ENCODE measurements around the gene ZNF366. TPM values are rescaled to one million over a fixed set of nuclear protein-coding genes. Genes with fewer than 3 reads are reported as not detected.

The ZNF366 gene
- polyA plus RNA-seq, 3 donors, result 0.05 to 1.2 (median 0.76) TPM

DNA sequence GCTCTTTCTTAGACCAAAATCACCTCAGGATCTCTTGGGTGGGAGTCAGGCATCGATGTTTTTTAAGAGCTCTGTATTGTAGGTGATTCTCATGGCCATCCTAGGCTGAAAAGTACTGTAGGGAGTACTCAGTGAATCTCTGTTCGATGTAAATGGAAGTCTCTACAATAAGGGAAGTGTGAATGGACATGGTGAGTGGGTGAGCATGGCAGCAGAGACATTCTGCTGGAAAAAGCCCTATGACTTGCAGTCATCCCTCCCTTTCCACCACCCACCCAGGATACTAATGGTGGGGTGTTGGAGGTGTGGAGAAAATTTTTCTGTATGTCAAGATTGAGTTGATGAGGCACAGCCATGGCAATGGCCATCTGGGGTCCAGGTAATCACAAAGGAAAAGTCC lies 30.9 kb downstream of the ZNF366 start:
- H3K9ac ChIP-seq (ENCODE audit: insufficient read depth, low read length, poor library complexity, severe bottlenecking), result no peak overlapping the region
- H3K9me3 ChIP-seq (replicated peaks in 1 of 2; ENCODE audit: control insufficient read depth in 1 of 2, insufficient read depth in 1 of 2, low read length in 2 of 2), result peaks cover 0 to 5% of the 10 kb centered on the region in 2 donors
- Mint-ChIP-seq H3K4me3 (no peak overlapping the region), H3K27ac (no peak overlapping the region), H3K4me1 (peaks cover 41% of the 10 kb centered on the region), H3K27me3 (ENCODE audit: low read depth in 3 of 3) (no peaks in the 10 kb centered on the region), H3K9me3 (peaks cover 0 to 12% (median 6%) of the 10 kb centered on the region in 7 donors), H3K36me3 (peaks cover 1 to 11% of the 10 kb centered on the region in 2 donors)
- H3K27me3 ChIP-seq (ENCODE audit: control insufficient read depth in 2 of 2, insufficient read depth in 2 of 2, low read length in 2 of 2), result no peaks in the 10 kb centered on the region
- H3K4me1 ChIP-seq (ENCODE audit: control insufficient read depth in 1 of 2, insufficient read depth in 2 of 2, low read length in 2 of 2), result peaks cover 33% of the 10 kb centered on the region in 2 donors
- WGBS (ENCODE audit: insufficient coverage), result 100% methylated on average over 1 of the region's 2 CpGs
- TF ChIP-seq, protein P1, sequence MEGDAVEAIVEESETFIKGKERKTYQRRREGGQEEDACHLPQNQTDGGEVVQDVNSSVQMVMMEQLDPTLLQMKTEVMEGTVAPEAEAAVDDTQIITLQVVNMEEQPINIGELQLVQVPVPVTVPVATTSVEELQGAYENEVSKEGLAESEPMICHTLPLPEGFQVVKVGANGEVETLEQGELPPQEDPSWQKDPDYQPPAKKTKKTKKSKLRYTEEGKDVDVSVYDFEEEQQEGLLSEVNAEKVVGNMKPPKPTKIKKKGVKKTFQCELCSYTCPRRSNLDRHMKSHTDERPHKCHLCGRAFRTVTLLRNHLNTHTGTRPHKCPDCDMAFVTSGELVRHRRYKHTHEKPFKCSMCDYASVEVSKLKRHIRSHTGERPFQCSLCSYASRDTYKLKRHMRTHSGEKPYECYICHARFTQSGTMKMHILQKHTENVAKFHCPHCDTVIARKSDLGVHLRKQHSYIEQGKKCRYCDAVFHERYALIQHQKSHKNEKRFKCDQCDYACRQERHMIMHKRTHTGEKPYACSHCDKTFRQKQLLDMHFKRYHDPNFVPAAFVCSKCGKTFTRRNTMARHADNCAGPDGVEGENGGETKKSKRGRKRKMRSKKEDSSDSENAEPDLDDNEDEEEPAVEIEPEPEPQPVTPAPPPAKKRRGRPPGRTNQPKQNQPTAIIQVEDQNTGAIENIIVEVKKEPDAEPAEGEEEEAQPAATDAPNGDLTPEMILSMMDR (IDR thresholded peaks at IDR 0.05), result no peak
- intact Hi-C loops (cut with micrococcal nuclease), result no loop called here
- H4K20me1 ChIP-seq (ENCODE audit: insufficient read depth, low read length), result no peaks in the 10 kb centered on the region
- no peak overlapping the region for H3K4me3 ChIP-seq (replicated peaks in 1 of 3; ENCODE audit: low read depth in 2 of 3, low read length in 3 of 3)
- no peak overlapping the region for H3K27ac ChIP-seq (ENCODE audit: low read depth in 1 of 2, low read length in 2 of 2)
- no peak overlapping the region for H2AFZ ChIP-seq (ENCODE audit: insufficient read depth, low read depth, low read length, poor library complexity, severe bottlenecking)
- no peaks in the 10 kb centered on the region for H3K79me2 ChIP-seq (ENCODE audit: insufficient read depth, low read length)
- no peaks in the 10 kb centered on the region for H3K36me3 ChIP-seq (replicated peaks in 1 of 2; ENCODE audit: control insufficient read depth in 1 of 2, insufficient read depth in 2 of 2, low read length in 2 of 2)
- no peak overlapping the region for H3K4me2 ChIP-seq (replicated peaks; ENCODE audit: extremely low read depth, low read length, poor library complexity, severe bottlenecking)
- no peak for DNase-seq

DNA sequence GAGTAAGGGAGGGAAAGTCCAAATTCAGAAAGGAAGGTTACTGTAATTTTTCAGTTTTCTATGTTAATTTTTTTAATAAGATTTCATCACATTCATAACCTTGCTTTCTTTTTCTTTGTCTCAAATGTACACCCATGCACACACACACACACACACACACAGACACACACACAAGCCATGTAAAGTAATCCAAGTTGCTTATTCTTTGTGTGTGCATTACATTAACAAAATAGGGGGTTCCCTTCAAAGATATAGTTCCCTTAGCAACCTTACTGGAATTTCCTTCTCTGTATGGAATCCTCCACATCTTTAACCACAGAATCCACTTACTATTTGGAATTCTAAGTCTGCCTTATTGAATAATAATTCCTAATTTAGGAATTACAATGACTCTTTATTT lies 32.7 kb downstream of the ZNF366 start:
- intact Hi-C loops (cut with micrococcal nuclease), result no loop called here
- H3K27ac Mint-ChIP-seq, result no peak overlapping the region
- H3K27ac ChIP-seq (ENCODE audit: low read depth in 1 of 2, low read length in 2 of 2), result no peak overlapping the region

More for the DNA sequence above, 32.7 kb downstream of the ZNF366 start:
- H3K79me2 ChIP-seq (ENCODE audit: insufficient read depth, low read length), result no peaks in the 10 kb centered on the region
- H3K4me1 ChIP-seq (ENCODE audit: control insufficient read depth in 1 of 2, insufficient read depth in 2 of 2, low read length in 2 of 2), result peaks cover 38 to 50% of the 10 kb centered on the region in 2 donors
- Mint-ChIP-seq H3K27me3 (ENCODE audit: low read depth in 3 of 3) (no peaks in the 10 kb centered on the region), H3K4me1 (peaks cover 40% of the 10 kb centered on the region), H3K36me3 (peaks cover 1 to 16% of the 10 kb centered on the region in 2 donors), H3K9me3 (peaks cover 0 to 12% (median 6%) of the 10 kb centered on the region in 7 donors), H3K4me3 (no peak overlapping the region)
- no peaks in the 10 kb centered on the region for H3K36me3 ChIP-seq (replicated peaks in 1 of 2; ENCODE audit: control insufficient read depth in 1 of 2, insufficient read depth in 2 of 2, low read length in 2 of 2)
- TF ChIP-seq, protein P1 (IDR thresholded peaks at IDR 0.05), result no peak
- DNase-seq, result no peak
- H3K4me3 ChIP-seq (replicated peaks in 1 of 3; ENCODE audit: low read depth in 2 of 3, low read length in 3 of 3), result no peak overlapping the region
- peaks cover 0 to 5% of the 10 kb centered on the region in 2 donors for H3K9me3 ChIP-seq (replicated peaks in 1 of 2; ENCODE audit: control insufficient read depth in 1 of 2, insufficient read depth in 1 of 2, low read length in 2 of 2)
- no peaks in the 10 kb centered on the region for H4K20me1 ChIP-seq (ENCODE audit: insufficient read depth, low read length)
- no peak overlapping the region for H2AFZ ChIP-seq (ENCODE audit: insufficient read depth, low read depth, low read length, poor library complexity, severe bottlenecking)
- H3K4me2 ChIP-seq (replicated peaks; ENCODE audit: extremely low read depth, low read length, poor library complexity, severe bottlenecking), result no peak overlapping the region
- no peak overlapping the region for H3K9ac ChIP-seq (ENCODE audit: insufficient read depth, low read length, poor library complexity, severe bottlenecking)
- H3K27me3 ChIP-seq (ENCODE audit: control insufficient read depth in 2 of 2, insufficient read depth in 2 of 2, low read length in 2 of 2), result no peaks in the 10 kb centered on the region

Data from CD14-positive monocyte (primary cell).